ENCODE results near the gene NXN. TPM values are rescaled to one million over a fixed set of nuclear protein-coding genes. Genes with fewer than 3 reads are reported as not detected.

Gene NXN
- total RNA-seq, 1 donor from 2014 or later, result 67.3 TPM

- H3K4me3 ChIP-seq, result peak overlapping the region in 1 of 2 donors; percentile 13
- no peak for TF ChIP-seq CTCF (IDR thresholded peaks at IDR 0.05)
- H3K27ac ChIP-seq, result peak overlapping the region; percentile 60 to 66
These were observed 78.2 kb downstream of the NXN start for GRCh38 chr17:901191-901950.

GRCh38 chr17:900336-900934 is 79.1 kb downstream of the NXN start:
- Histone ChIP-seq H3K4me1 (peaks cover 5 to 6% of the 10 kb centered on the region in 2 donors), H3K4me3 (no peak overlapping the region), H3K9me3 (no peaks in the 10 kb centered on the region), H3K36me3 (no peaks in the 10 kb centered on the region), H3K27me3 (no peaks in the 10 kb centered on the region), H3K27ac (no peak overlapping the region)
- intact Hi-C loops (cut with DNase I), result no loop called here
- DNase-seq (ENCODE audit: low spot score in 2 of 2), result no peak
- TF ChIP-seq CTCF (IDR thresholded peaks at IDR 0.05), result no peak

More at GRCh38 chr17:901191-901950, 78.2 kb downstream of the NXN start:
- intact Hi-C loops (cut with DNase I), result no loop called here
- DNase-seq (ENCODE audit: low spot score in 2 of 2), result peak in 1 of 2 donors; percentile 74
- Histone ChIP-seq H3K36me3 (no peaks in the 10 kb centered on the region), H3K27me3 (no peaks in the 10 kb centered on the region), H3K9me3 (no peaks in the 10 kb centered on the region), H3K4me1 (peaks cover 5 to 6% of the 10 kb centered on the region in 2 donors)

GRCh38 chr17:897970-898619 is 81.5 kb downstream of the NXN start:
- Histone ChIP-seq H3K4me3 (no peak overlapping the region), H3K27ac (no peak overlapping the region), H3K9me3 (no peaks in the 10 kb centered on the region), H3K36me3 (no peaks in the 10 kb centered on the region), H3K27me3 (no peaks in the 10 kb centered on the region), H3K4me1 (peaks cover 5 to 6% of the 10 kb centered on the region in 2 donors)
- intact Hi-C loops (cut with DNase I), result no loop called here
- no peak for TF ChIP-seq CTCF (IDR thresholded peaks at IDR 0.05)
- no peak for DNase-seq (ENCODE audit: low spot score in 2 of 2)

- Histone ChIP-seq H3K36me3 (no peaks in the 10 kb centered on the region), H3K4me3 (no peak overlapping the region), H3K4me1 (peaks cover 5 to 6% of the 10 kb centered on the region in 2 donors), H3K27me3 (no peaks in the 10 kb centered on the region), H3K9me3 (no peaks in the 10 kb centered on the region), H3K27ac (no peak overlapping the region)
- intact Hi-C loops (cut with DNase I), result no loop called here
- TF ChIP-seq CTCF (IDR thresholded peaks at IDR 0.05), result no peak
- DNase-seq (ENCODE audit: low spot score in 2 of 2), result no peak
These were observed 82.5 kb downstream of the NXN start for GRCh38 chr17:896953-897661.

GRCh38 chr17:896454-896853 is 83.1 kb downstream of the NXN start:
- intact Hi-C loops (cut with DNase I), result no loop called here
- Histone ChIP-seq H3K36me3 (no peaks in the 10 kb centered on the region), H3K9me3 (no peaks in the 10 kb centered on the region), H3K27me3 (no peaks in the 10 kb centered on the region), H3K4me1 (peaks cover under 1% of the 10 kb centered on the region in 2 donors), H3K4me3 (no peak overlapping the region), H3K27ac (no peak overlapping the region)
- DNase-seq (ENCODE audit: low spot score in 2 of 2), result no peak
- TF ChIP-seq CTCF (IDR thresholded peaks at IDR 0.05), result no peak

All from ascending aorta (tissue), 2 donors.